DND-41 (cell line): ENCODE results near the gene EFCC1.

Experiments
- ATAC-seq: fragments of 200-7000 bp; cut with Tn5 transposase; 3 replicates; pipeline ENCODE4 v1.9.1; 2021; ENCODE audit warnings: low read depth; ENCODE audit not compliant: insufficient read depth
- DNase-seq: peaks from one replicate; pipeline ENCODE4 v3.0.0-alpha.2; 2020
- H2AFZ ChIP-seq: 2 replicates; pipeline ENCODE4 v1.6.0; 2012; ENCODE audit warnings: low read depth, low read length
- H3K27ac ChIP-seq: 2 replicates; pipeline ENCODE4 v1.5.1; 2012; ENCODE audit warnings: low read length, inconsistent platforms
- H3K27me3 ChIP-seq: fragments of 200-600 bp; sonication (generic); 2 replicates; pipeline ENCODE4 v1.6.0; 2012; ENCODE audit warnings: low read length, mild to moderate bottlenecking, inconsistent platforms; ENCODE audit not compliant: insufficient read depth, poor library complexity
- H3K36me3 ChIP-seq: 2 replicates; pipeline ENCODE4 v1.5.1; 2012; ENCODE audit warnings: low read length, inconsistent platforms; ENCODE audit not compliant: insufficient read depth
- H3K4me1 ChIP-seq: 2 replicates; pipeline ENCODE4 v1.5.1; 2012; ENCODE audit warnings: mild to moderate bottlenecking, low read length; ENCODE audit not compliant: insufficient read depth
- H3K4me2 ChIP-seq: 2 replicates; pipeline ENCODE4 v1.6.0; 2012; ENCODE audit warnings: mild to moderate bottlenecking, moderate library complexity, low read length, inconsistent platforms; ENCODE audit not compliant: insufficient read depth
- H3K4me3 ChIP-seq, 2 experiments: fragments of 200-600 bp in 1 of 2; shearing (Covaris generic) in 1 of 2; 2 replicates each; pipeline ENCODE4 v1.5.1; 2012 to 2016; ENCODE audit warnings: inconsistent platforms in 2 of 2, low read length in 2 of 2, mild to moderate bottlenecking in 2 of 2, low read depth in 1 of 2, moderate library complexity in 1 of 2
- H3K79me2 ChIP-seq: 2 replicates; pipeline ENCODE4 v1.6.0; 2012; ENCODE audit warnings: low read length, inconsistent platforms; ENCODE audit not compliant: insufficient read depth
- H3K9ac ChIP-seq: 2 replicates; pipeline ENCODE4 v1.6.0; 2012; ENCODE audit warnings: low read depth, mild to moderate bottlenecking, inconsistent platforms, low read length, moderate library complexity
- H3K9me3 ChIP-seq: 2 replicates; pipeline ENCODE4 v1.5.1; 2012; ENCODE audit warnings: low read length, moderate library complexity, mild to moderate bottlenecking, inconsistent platforms; ENCODE audit not compliant: insufficient read depth, severe bottlenecking
- H4K20me1 ChIP-seq: 2 replicates; pipeline ENCODE4 v1.6.0; 2012; ENCODE audit warnings: low read length; ENCODE audit not compliant: insufficient read depth
- CTCF ChIP-seq: IDR thresholded peaks from 2 replicates; pipeline ENCODE4 v1.5.1; 2012; ENCODE audit warnings: borderline replicate concordance, low read length, moderate library complexity, mild to moderate bottlenecking; ENCODE audit not compliant: poor library complexity, severe bottlenecking; ENCODE audit errors: extremely low read depth
- EZH2 ChIP-seq: IDR thresholded peaks from 3 replicates; pipeline ENCODE4 v1.6.1; 2012; ENCODE audit warnings: borderline replicate concordance, low read depth, mild to moderate bottlenecking, moderate library complexity, low read length, inconsistent platforms; ENCODE audit not compliant: severe bottlenecking

The EFCC1 gene

DNA sequence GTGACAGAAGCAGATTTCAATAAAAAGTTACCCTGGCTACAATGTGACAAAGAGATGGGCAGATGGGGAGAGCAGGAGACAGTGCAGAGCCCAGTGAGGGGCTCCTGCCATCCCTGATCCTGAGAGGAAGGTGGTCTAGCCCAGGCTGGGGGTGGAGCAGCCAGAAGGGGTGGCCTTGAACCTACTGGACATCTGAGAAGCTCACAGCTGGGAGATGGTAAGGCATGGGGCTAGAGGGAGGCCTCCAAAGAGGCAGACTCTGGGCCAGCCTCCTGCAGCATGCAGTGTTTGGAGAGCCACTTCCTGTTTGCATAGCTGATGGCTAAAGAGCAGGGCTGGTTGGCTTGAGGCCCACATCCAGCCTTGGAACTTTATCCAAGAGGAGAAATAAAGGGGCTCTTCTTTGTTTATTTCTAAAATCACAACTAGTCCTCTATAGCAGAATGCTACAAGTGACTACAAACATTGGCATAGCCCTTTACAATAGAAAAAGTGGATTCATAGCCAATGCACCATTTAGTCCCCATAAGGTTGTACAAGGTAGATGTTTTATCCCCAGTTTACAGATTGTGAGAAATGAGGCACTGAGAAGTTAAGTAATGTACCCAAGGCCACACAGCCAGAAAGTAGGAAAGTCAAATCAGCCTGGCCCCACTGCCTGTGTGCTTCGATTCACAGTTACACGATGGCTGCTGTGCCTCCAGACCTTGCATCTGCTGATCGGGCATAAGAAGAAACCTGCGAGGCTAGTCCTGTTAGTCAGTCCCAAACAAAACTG is 4.6 kb downstream of the EFCC1 start:
- Histone ChIP-seq H3K27me3 (no peaks in the 10 kb centered on the region), H3K79me2 (no peaks in the 10 kb centered on the region), H3K9ac (no peak overlapping the region), H3K9me3 (no peaks in the 10 kb centered on the region), H4K20me1 (no peaks in the 10 kb centered on the region), H2AFZ (0 out of 2 replicates have a peak overlapping the region, but pooled peaks have one; percentile 30), H3K4me1 (peaks cover 8% of the 10 kb centered on the region), H3K27ac (no peak overlapping the region), H3K4me2 (no peak overlapping the region), H3K36me3 (no peaks in the 10 kb centered on the region), H3K4me3 (no peak overlapping the region)
- ATAC-seq (peak; percentile 53; the same call in 1 of the 3 replicates), DNase-seq (peak; percentile 23)
- TF ChIP-seq EZH2 (no peak), CTCF (no peak)

- Histone ChIP-seq H3K4me1 (peaks cover 8% of the 10 kb centered on the region), H3K27ac (no peak overlapping the region), H3K9ac (no peak overlapping the region), H4K20me1 (no peaks in the 10 kb centered on the region), H3K4me3 (no peak overlapping the region), H3K36me3 (no peaks in the 10 kb centered on the region), H2AFZ (no peak overlapping the region), H3K4me2 (no peak overlapping the region), H3K9me3 (no peaks in the 10 kb centered on the region), H3K27me3 (no peaks in the 10 kb centered on the region), H3K79me2 (no peaks in the 10 kb centered on the region)
- ATAC-seq (no peak), DNase-seq (no peak)
- no peak for TF ChIP-seq CTCF
- TF ChIP-seq EZH2 = no peak
Observed at GRCh38 chr3:129006864-129007263, 5.8 kb downstream of the EFCC1 start.

DNA sequence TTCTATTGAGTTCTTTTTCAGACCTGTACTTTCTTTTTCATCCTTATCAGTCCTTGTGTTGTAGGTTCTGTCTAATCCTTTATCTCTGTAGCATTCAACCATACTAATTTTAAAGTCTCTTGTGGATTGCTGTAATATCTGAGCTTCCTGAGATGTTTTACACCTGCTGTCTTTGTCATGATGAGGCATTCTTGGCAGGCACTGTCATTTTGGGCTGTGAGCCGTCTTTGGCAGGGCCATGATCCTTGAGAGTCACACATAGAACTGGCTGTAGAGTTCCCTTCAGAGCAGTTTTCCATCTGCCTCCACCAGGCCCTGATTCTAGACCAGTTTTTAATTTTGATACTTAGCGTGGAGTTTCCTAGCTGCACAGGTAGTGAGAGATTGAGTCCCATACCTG is 6.7 kb downstream of the EFCC1 start:
- H3K27me3 ChIP-seq = no peaks in the 10 kb centered on the region
- DNase-seq (no peak), ATAC-seq (no peak)
- H3K27ac ChIP-seq = no peak overlapping the region
- H2AFZ ChIP-seq = no peak overlapping the region
- no peaks in the 10 kb centered on the region for H3K79me2 ChIP-seq
- no peaks in the 10 kb centered on the region for H3K9me3 ChIP-seq
- no peak overlapping the region for H3K9ac ChIP-seq
- H3K4me1 ChIP-seq = peaks cover 8% of the 10 kb centered on the region
- H3K4me3 ChIP-seq = no peak overlapping the region
- no peaks in the 10 kb centered on the region for H4K20me1 ChIP-seq
- TF ChIP-seq EZH2 = no peak
- no peak for TF ChIP-seq CTCF
- H3K4me2 ChIP-seq = no peak overlapping the region
- H3K36me3 ChIP-seq = no peaks in the 10 kb centered on the region

DNA sequence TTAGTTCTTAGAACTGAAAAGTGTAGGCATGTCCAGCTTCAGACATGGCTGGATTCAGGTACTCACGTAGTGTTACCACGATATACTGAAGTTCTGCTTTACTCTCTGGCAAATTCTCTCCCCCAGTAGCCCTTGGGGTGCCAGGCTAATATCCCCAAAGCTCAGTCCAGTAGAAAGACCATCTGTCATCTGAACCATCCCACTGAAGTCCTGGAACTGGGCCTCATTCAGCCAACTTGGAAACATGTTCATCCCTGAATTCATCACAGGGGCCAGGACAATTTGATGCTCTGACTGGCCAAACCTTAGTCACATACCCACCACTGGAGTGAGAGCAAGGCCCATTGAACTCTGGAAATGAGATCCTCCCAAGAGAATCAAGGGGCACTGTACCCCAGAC is 8.2 kb downstream of the EFCC1 start:
- Histone ChIP-seq H3K36me3 (no peaks in the 10 kb centered on the region), H3K79me2 (no peaks in the 10 kb centered on the region), H4K20me1 (no peaks in the 10 kb centered on the region), H3K9me3 (no peaks in the 10 kb centered on the region), H3K4me3 (no peak overlapping the region), H3K4me1 (peaks cover 8% of the 10 kb centered on the region), H2AFZ (no peak overlapping the region), H3K27ac (no peak overlapping the region), H3K4me2 (no peak overlapping the region), H3K27me3 (no peaks in the 10 kb centered on the region), H3K9ac (no peak overlapping the region)
- ATAC-seq = no peak
- TF ChIP-seq EZH2 (no peak), CTCF (no peak)
- DNase-seq = no peak
